Gastrocnemius medialis (tissue), 4 donors: ENCODE results near the gene CTNNA2. TPM values are rescaled to one million over a fixed set of nuclear protein-coding genes. Genes with fewer than 3 reads are reported as not detected.

Experiments
- ATAC-seq, 2 donors: fragments of 150-250 bp; one replicate each; pipeline ENCODE4 v1.9.1; 2016
- DNase-seq, 2 donors: peaks; one replicate each; pipeline ENCODE4 v3.0.0-alpha.2; 2019
- H3K27ac ChIP-seq, 4 donors: fragments of 200-600 bp; sonication (generic); 1 replicate in 1 of 4; 2 replicates in 3 of 4; pipeline ENCODE4 v1.5.1; 2016 to 2018; ENCODE audit warnings: mild to moderate bottlenecking in 2 of 4, moderate library complexity in 1 of 4
- H3K27me3 ChIP-seq, 3 donors: fragments of 200-600 bp; sonication (generic) in 2 of 3; 1 replicate in 1 of 3; 2 replicates in 2 of 3; pipeline versions ENCODE4 v1.5.1 to v1.6.0; 2016 to 2019; ENCODE audit warnings: mild to moderate bottlenecking in 1 of 3, moderate library complexity in 1 of 3
- H3K36me3 ChIP-seq, 2 donors: fragments of 200-600 bp; sonication (generic) in 1 of 2; one replicate each; pipeline ENCODE4 v1.5.1; 2017 to 2018
- H3K4me1 ChIP-seq, 2 donors: fragments of 200-600 bp; sonication (generic) in 1 of 2; one replicate each; pipeline ENCODE4 v1.5.1; 2016 to 2017; ENCODE audit warnings: mild to moderate bottlenecking in 2 of 2
- H3K4me3 ChIP-seq, 4 donors: fragments of 200-600 bp; sonication (generic) in 3 of 4; 1 replicate in 1 of 4; 2 replicates in 3 of 4; pipeline ENCODE4 v1.5.1; 2016 to 2019; ENCODE audit warnings: mild to moderate bottlenecking in 2 of 4
- H3K9me3 ChIP-seq, 3 donors: fragments of 200-600 bp; sonication (generic) in 2 of 3; 1 replicate in 1 of 3; 2 replicates in 2 of 3; pipeline ENCODE4 v1.5.1; 2016 to 2019
- POLR2A ChIP-seq, 2 donors: fragments of 450-650 bp; IDR thresholded peaks; one replicate each; pipeline ENCODE4 v1.6.1; 2017; ENCODE audit warnings: antibody characterized with exemption in 2 of 2, mild to moderate bottlenecking in 2 of 2, moderate library complexity in 2 of 2
- in situ Hi-C, 4 donors: fragments of 200-750 bp; cut with MboI; loops; one replicate each; pipeline versions ENCODE4 v1.15.0 to v1.8.0; 2017; ENCODE audit warnings: low sequenced_read_pairs in 4 of 4
- intact Hi-C: fragments of 100-400 bp; cut with DNase I; formaldehyde crosslinking; loops from one replicate; pipeline ENCODE4 v1.15.1; 2023; ENCODE audit warnings: low total_unique reads
- total RNA-seq, 4 donors: library from RNA; depleted of rRNA; stranded (reverse); fragments of >200 nt; gene quantifications; one replicate each; pipeline versions ENCODE4 v1.1.0 to v1.2.3, GENCODE V29; 2016
- TF ChIP-seq, protein P1 (sequence below), 5 experiments: fragments of 450-650 bp in 3 of 5; fragments of 200-600 bp in 2 of 5; sonication (generic) in 2 of 5; IDR thresholded peaks in 4 of 5; conservative IDR thresholded peaks in 1 of 5; 1 replicate in 4 of 5; 2 replicates in 1 of 5; pipeline ENCODE4 v1.5.1; 2016 to 2019; ENCODE audit warnings: antibody characterized with exemption in 5 of 5, mild to moderate bottlenecking in 3 of 5, moderate library complexity in 3 of 5

CTNNA2 gene
- total RNA-seq, 4 donors from 2014 or later, result not detected

DNA sequence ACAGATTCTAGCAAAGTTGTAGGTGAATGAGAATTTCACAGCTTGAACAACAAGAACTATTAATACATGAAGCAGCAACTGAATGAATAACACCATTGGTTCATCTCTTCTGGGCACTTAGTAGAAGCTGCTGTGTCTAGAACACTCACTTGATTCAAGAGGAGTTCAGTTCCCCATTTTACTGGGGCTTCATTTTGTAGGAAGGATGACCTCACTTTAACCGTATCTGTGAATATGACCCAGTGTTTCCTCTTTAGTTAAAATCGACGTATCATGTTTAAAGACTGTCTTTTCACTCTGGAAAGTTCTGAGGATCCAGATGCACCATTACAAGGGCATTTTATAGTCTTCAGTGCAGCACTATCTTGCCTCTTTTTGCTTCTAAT lies 743.9 kb downstream of the CTNNA2 start:
- in situ Hi-C loops, result no loop called here
- Histone ChIP-seq H3K4me3 (no peak overlapping the region), H3K27ac (no peak overlapping the region), H3K9me3 (no peaks in the 10 kb centered on the region), H3K27me3 (no peaks in the 10 kb centered on the region), H3K36me3 (no peaks in the 10 kb centered on the region), H3K4me1 (peaks cover 0 to 5% of the 10 kb centered on the region in 2 donors)
- ATAC-seq (no peak), DNase-seq (no peak)
- TF ChIP-seq POLR2A (IDR thresholded peaks at IDR 0.05), result no peak
- TF ChIP-seq, protein P1, sequence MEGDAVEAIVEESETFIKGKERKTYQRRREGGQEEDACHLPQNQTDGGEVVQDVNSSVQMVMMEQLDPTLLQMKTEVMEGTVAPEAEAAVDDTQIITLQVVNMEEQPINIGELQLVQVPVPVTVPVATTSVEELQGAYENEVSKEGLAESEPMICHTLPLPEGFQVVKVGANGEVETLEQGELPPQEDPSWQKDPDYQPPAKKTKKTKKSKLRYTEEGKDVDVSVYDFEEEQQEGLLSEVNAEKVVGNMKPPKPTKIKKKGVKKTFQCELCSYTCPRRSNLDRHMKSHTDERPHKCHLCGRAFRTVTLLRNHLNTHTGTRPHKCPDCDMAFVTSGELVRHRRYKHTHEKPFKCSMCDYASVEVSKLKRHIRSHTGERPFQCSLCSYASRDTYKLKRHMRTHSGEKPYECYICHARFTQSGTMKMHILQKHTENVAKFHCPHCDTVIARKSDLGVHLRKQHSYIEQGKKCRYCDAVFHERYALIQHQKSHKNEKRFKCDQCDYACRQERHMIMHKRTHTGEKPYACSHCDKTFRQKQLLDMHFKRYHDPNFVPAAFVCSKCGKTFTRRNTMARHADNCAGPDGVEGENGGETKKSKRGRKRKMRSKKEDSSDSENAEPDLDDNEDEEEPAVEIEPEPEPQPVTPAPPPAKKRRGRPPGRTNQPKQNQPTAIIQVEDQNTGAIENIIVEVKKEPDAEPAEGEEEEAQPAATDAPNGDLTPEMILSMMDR (IDR thresholded peaks at IDR 0.05 in 4 of 5, conservative IDR thresholded peaks at IDR 0.05 in 1 of 5), result no peak
- intact Hi-C loops, result no loop called here

GRCh38 chr2:80257450-80257849 lies 744.6 kb downstream of the CTNNA2 start:
- in situ Hi-C loops (no loop called here), intact Hi-C loops (no loop called here)
- H3K27ac ChIP-seq, result no peak overlapping the region
- no peaks in the 10 kb centered on the region for H3K4me1 ChIP-seq
- H3K4me3 ChIP-seq, result no peak overlapping the region
- DNase-seq, result no peak
- no peak for ATAC-seq
- TF ChIP-seq POLR2A (IDR thresholded peaks at IDR 0.05), result no peak
- TF ChIP-seq, protein P1 (IDR thresholded peaks at IDR 0.05 in 4 of 5, conservative IDR thresholded peaks at IDR 0.05 in 1 of 5), result no peak
- no peaks in the 10 kb centered on the region for H3K27me3 ChIP-seq
- no peaks in the 10 kb centered on the region for H3K9me3 ChIP-seq
- no peaks in the 10 kb centered on the region for H3K36me3 ChIP-seq

DNA sequence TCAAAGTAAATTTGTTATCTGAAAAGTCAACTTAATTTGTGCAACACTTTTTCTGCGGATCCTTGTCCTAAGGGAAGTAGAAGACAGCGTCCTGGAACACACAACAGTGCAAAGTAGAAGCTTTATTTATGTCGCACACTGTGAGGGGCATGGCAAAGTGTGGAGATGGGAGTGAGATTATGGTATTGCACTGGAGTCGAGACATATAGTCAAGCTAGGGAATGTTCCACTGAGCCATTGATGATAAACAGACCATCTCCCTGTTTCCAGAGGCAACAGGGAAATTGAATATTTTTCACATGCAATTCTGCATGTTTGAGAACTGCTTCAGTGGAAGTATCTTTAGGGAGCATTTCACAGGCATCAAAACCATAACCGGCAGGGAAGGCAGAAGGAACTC lies 745.5 kb downstream of the CTNNA2 start:
- no peaks in the 10 kb centered on the region for H3K27me3 ChIP-seq
- in situ Hi-C loops, result no loop called here
- no peaks in the 10 kb centered on the region for H3K9me3 ChIP-seq
- ATAC-seq (no peak), DNase-seq (no peak)
- no peak overlapping the region for H3K27ac ChIP-seq
- H3K4me3 ChIP-seq, result no peak overlapping the region
- no peaks in the 10 kb centered on the region for H3K4me1 ChIP-seq
- no peak for TF ChIP-seq POLR2A (IDR thresholded peaks at IDR 0.05)
- TF ChIP-seq, protein P1 (IDR thresholded peaks at IDR 0.05 in 4 of 5, conservative IDR thresholded peaks at IDR 0.05 in 1 of 5), result no peak
- no peaks in the 10 kb centered on the region for H3K36me3 ChIP-seq
- intact Hi-C loops, result no loop called here

- Histone ChIP-seq H3K4me3 (no peak overlapping the region), H3K27me3 (no peaks in the 10 kb centered on the region), H3K4me1 (no peaks in the 10 kb centered on the region), H3K9me3 (no peaks in the 10 kb centered on the region), H3K36me3 (no peaks in the 10 kb centered on the region), H3K27ac (no peak overlapping the region)
- TF ChIP-seq, protein P1 (IDR thresholded peaks at IDR 0.05 in 4 of 5, conservative IDR thresholded peaks at IDR 0.05 in 1 of 5), result no peak
- no peak for TF ChIP-seq POLR2A (IDR thresholded peaks at IDR 0.05)
- in situ Hi-C loops (no loop called here), intact Hi-C loops (no loop called here)
- no peak for DNase-seq
- no peak for ATAC-seq
These were observed 745.9 kb downstream of the CTNNA2 start for GRCh38 chr2:80258793-80259192.

DNA sequence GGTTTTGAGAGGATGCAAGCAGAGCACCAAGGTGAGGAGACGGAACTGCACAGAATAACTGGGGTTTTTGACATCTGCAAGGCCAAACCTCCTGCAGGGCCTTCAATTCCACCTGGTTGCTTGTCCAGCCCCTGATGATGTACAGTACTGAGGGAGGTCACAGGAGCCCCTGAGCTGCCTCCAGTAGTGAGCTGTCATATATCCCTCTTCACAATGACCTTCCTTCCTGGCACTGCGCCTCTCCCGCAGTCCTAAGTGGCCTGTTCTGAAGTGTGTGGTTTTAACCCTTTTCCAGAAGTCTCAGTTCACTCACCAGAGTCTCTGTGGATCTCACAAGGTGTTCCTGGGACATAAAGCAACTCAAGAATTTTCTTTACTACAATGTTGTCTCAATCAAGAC lies 746.4 kb downstream of the CTNNA2 start:
- H3K27ac ChIP-seq, result no peak overlapping the region
- in situ Hi-C loops (no loop called here), intact Hi-C loops (no loop called here)
- TF ChIP-seq, protein P1 (IDR thresholded peaks at IDR 0.05 in 4 of 5, conservative IDR thresholded peaks at IDR 0.05 in 1 of 5), result no peak
- TF ChIP-seq POLR2A (IDR thresholded peaks at IDR 0.05), result no peak
- H3K9me3 ChIP-seq, result no peaks in the 10 kb centered on the region
- H3K4me3 ChIP-seq, result no peak overlapping the region
- no peaks in the 10 kb centered on the region for H3K36me3 ChIP-seq
- no peaks in the 10 kb centered on the region for H3K4me1 ChIP-seq
- no peaks in the 10 kb centered on the region for H3K27me3 ChIP-seq
- DNase-seq, result no peak
- no peak for ATAC-seq
